ENCODE measurements around the gene CSNK1G3. TPM values are rescaled to one million over a fixed set of nuclear protein-coding genes. Genes with fewer than 3 reads are reported as not detected.

The CSNK1G3 gene
- total RNA-seq, 4 donors from 2014 or later, result 31.2 to 53.7 (median 53.1) TPM

DNA sequence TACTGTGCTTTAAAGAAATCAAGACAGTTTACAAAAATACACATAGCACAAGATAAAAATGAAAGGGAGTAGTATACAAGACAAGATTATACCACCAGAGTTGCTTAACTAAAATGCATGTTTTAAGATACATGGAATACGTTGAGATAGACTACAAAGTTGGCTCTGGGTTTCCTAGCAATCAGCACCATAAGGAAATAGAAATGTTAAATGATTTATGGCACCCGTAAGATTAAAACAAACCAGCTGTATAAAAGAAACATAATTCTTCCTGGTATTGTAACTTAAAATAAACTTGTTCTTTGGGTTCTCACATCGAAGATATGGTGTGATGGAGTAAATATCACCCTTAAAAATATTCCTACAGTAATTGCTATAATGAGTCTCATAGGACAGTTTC, 9.9 kb upstream of the CSNK1G3 start:
- Histone ChIP-seq H3K27me3 (no peaks in the 10 kb centered on the region), H3K9me3 (no peaks in the 10 kb centered on the region), H3K27ac (replicated peaks in 1 of 4) (no peak overlapping the region), H3K4me3 (no peak overlapping the region), H3K36me3 (no peaks in the 10 kb centered on the region), H3K4me1 (no peaks in the 10 kb centered on the region)
- TF ChIP-seq, protein P1, sequence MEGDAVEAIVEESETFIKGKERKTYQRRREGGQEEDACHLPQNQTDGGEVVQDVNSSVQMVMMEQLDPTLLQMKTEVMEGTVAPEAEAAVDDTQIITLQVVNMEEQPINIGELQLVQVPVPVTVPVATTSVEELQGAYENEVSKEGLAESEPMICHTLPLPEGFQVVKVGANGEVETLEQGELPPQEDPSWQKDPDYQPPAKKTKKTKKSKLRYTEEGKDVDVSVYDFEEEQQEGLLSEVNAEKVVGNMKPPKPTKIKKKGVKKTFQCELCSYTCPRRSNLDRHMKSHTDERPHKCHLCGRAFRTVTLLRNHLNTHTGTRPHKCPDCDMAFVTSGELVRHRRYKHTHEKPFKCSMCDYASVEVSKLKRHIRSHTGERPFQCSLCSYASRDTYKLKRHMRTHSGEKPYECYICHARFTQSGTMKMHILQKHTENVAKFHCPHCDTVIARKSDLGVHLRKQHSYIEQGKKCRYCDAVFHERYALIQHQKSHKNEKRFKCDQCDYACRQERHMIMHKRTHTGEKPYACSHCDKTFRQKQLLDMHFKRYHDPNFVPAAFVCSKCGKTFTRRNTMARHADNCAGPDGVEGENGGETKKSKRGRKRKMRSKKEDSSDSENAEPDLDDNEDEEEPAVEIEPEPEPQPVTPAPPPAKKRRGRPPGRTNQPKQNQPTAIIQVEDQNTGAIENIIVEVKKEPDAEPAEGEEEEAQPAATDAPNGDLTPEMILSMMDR (IDR thresholded peaks at IDR 0.05), result no peak
- TF ChIP-seq EP300 (IDR thresholded peaks at IDR 0.05), result no peak
- intact Hi-C loops (cut with DNase I), result no loop called here
- WGBS, result 38% methylated on average over 3 of the region's 3 CpGs
- DNase-seq (ENCODE audit: extremely low spot score), result no peak

- no peak overlapping the region for H3K27ac ChIP-seq (replicated peaks in 1 of 4)
- peaks cover 0 to 4% (median under 1%) of the 10 kb centered on the region in 4 donors for H3K4me1 ChIP-seq
- no peaks in the 10 kb centered on the region for H3K36me3 ChIP-seq
- no peak for DNase-seq (ENCODE audit: extremely low spot score)
- no peaks in the 10 kb centered on the region for H3K27me3 ChIP-seq
- no peak for TF ChIP-seq POLR2A (IDR thresholded peaks at IDR 0.05; ENCODE audit: low read depth)
- no peak for TF ChIP-seq EP300 (IDR thresholded peaks at IDR 0.05)
- TF ChIP-seq, protein P1 (IDR thresholded peaks at IDR 0.05), result no peak
- TF ChIP-seq POLR2AphosphoS5 (IDR thresholded peaks at IDR 0.05), result no peak
- no peaks in the 10 kb centered on the region for H3K9me3 ChIP-seq
- no peak overlapping the region for H3K4me3 ChIP-seq
- intact Hi-C loops (cut with DNase I), result no loop called here
These were observed 8.7 kb upstream of the CSNK1G3 start for GRCh38 chr5:123503299-123503698.

- Histone ChIP-seq H3K4me3 (no peak overlapping the region), H3K27ac (replicated peaks in 1 of 4) (no peak overlapping the region), H3K4me1 (peaks cover 0 to 14% (median 8%) of the 10 kb centered on the region in 4 donors), H3K36me3 (no peaks in the 10 kb centered on the region), H3K27me3 (no peaks in the 10 kb centered on the region), H3K9me3 (no peaks in the 10 kb centered on the region)
- no peak for DNase-seq (ENCODE audit: extremely low spot score)
- TF ChIP-seq EP300 (IDR thresholded peaks at IDR 0.05), result no peak
- TF ChIP-seq, protein P1 (IDR thresholded peaks at IDR 0.05), result no peak
- TF ChIP-seq POLR2A (IDR thresholded peaks at IDR 0.05; ENCODE audit: low read depth), result no peak
- no peak for TF ChIP-seq POLR2AphosphoS5 (IDR thresholded peaks at IDR 0.05)
- intact Hi-C loops (cut with DNase I), result no loop called here
- WGBS, result 52% methylated on average over 2 of the region's 2 CpGs
These were observed 6.3 kb upstream of the CSNK1G3 start for GRCh38 chr5:123505633-123506032.

DNA sequence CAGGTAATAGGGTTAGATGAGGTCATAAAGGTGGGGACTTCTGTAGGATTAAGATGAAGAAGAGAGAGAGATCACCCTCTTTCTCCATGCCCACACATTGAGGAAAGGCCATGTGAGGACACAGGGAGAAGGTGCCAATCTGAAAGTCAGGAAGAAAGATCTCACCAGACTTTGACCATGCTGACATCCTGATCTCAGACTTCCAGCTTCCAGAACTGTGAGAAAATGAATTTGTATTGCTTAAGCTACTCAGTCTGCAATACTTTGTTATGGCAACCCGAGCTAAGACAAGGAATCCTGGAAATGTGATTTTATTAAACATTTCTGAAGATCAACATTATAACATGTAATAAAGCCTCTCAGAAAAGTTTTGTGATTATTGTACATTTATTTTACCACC, 3.5 kb upstream of the CSNK1G3 start:
- H3K9me3 ChIP-seq, result no peaks in the 10 kb centered on the region
- no peaks in the 10 kb centered on the region for H3K27me3 ChIP-seq
- H3K4me1 ChIP-seq, result peaks cover 7 to 23% (median 20%) of the 10 kb centered on the region in 4 donors
- no peak for TF ChIP-seq POLR2AphosphoS5 (IDR thresholded peaks at IDR 0.05)
- TF ChIP-seq, protein P1 (IDR thresholded peaks at IDR 0.05), result no peak
- TF ChIP-seq EP300 (IDR thresholded peaks at IDR 0.05), result no peak
- TF ChIP-seq POLR2A (IDR thresholded peaks at IDR 0.05; ENCODE audit: low read depth), result no peak
- H3K36me3 ChIP-seq, result no peaks in the 10 kb centered on the region
- H3K4me3 ChIP-seq, result no peak overlapping the region
- DNase-seq (ENCODE audit: extremely low spot score), result no peak
- WGBS, result 26% methylated on average over 1 of the region's 1 CpG
- intact Hi-C loops (cut with DNase I), result no loop called here
- peak overlapping the region; percentile 16 to 48 (median 42) for H3K27ac ChIP-seq (replicated peaks in 1 of 4)

DNA sequence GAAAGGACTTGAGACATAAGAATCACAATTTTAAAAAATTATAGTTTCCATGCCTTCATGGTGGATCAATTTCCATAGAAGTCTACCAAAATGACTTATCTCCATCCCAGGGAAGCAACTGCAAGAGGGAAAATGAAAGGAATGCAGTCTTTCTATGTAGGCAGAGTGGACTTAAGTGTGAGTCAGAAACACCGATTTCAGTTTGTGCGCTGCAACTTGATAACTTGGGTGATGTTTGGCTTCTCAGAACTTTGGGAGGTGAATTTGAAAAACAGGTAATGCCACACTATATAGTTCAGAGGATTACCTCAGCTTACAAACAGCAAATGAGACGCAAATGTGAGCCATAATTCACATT, 708 bp upstream of the CSNK1G3 start:
- DNase-seq (ENCODE audit: extremely low spot score), result no peak
- H3K27ac ChIP-seq (replicated peaks in 1 of 4), result peak overlapping the region; percentile 94 to 98 (median 96)
- H3K9me3 ChIP-seq, result no peaks in the 10 kb centered on the region
- H3K4me1 ChIP-seq, result peaks cover 7 to 48% (median 36%) of the 10 kb centered on the region in 4 donors
- H3K36me3 ChIP-seq, result no peaks in the 10 kb centered on the region
- intact Hi-C loops (cut with DNase I), result loop anchor here (5.0 kb wide), 1 partner anchor 96 kb away; no protein-coding TSS in a partner anchor
- H3K27me3 ChIP-seq, result no peaks in the 10 kb centered on the region
- peak overlapping the region; percentile 90 to 96 (median 94) for H3K4me3 ChIP-seq
- TF ChIP-seq POLR2A (IDR thresholded peaks at IDR 0.05; ENCODE audit: low read depth), result no peak
- TF ChIP-seq EP300 (IDR thresholded peaks at IDR 0.05), result no peak
- no peak for TF ChIP-seq POLR2AphosphoS5 (IDR thresholded peaks at IDR 0.05)
- TF ChIP-seq, protein P1 (IDR thresholded peaks at IDR 0.05), result no peak
- WGBS, result 72% methylated on average over 3 of the region's 3 CpGs

All from esophagus muscularis mucosa (tissue), 4 donors.